B cell (primary cell): Measurements from ENCODE around the gene PRTN3. TPM values are rescaled to one million over a fixed set of nuclear protein-coding genes. Genes with fewer than 3 reads are reported as not detected.
"Not testable (repeated sequence)": the region's sequence is repeated elsewhere in the genome, so short reads cannot be mapped to it uniquely, and the experiment has no call there.

Experiments used
- ATAC-seq: fragments of 200-7000 bp; cut with Tn5 transposase; one replicate; pipeline ENCODE4 v1.10.0; 2021; ENCODE audit warnings: low read depth, mild to moderate bottlenecking, moderate number of reproducible peaks, moderate library complexity
- CTCF ChIA-PET: fragments of 350-600 bp; sonication (Branson Sonifier 250); formaldehyde crosslinking; loops from one replicate; lab custom pipeline; 2021; ENCODE audit warnings: antibody characterized with exemption, inconsistent platforms; lab: Charles Lee
- POLR2A ChIA-PET: fragments of 350-600 bp; sonication (Branson Sonifier 250); formaldehyde crosslinking; loops from one replicate; lab custom pipeline; 2021; ENCODE audit warnings: antibody characterized with exemption; lab: Charles Lee
- DNase-seq: peaks from one replicate; pipeline ENCODE4 v3.0.0; 2013
- H2AFZ ChIP-seq: 2 replicates; pipeline ENCODE4 v1.6.1; 2012; ENCODE audit warnings: mild to moderate bottlenecking, low read depth, low read length; ENCODE audit not compliant: insufficient read depth, poor library complexity, severe bottlenecking
- H3K27ac ChIP-seq, 2 donors: 1 replicate in 1 of 2; 2 replicates in 1 of 2; pipeline ENCODE4 v1.5.1; 2012 to 2013; ENCODE audit warnings: low read length in 2 of 2, mild to moderate bottlenecking in 2 of 2, moderate library complexity in 1 of 2
- H3K27me3 ChIP-seq, 4 experiments: fragments of 200-600 bp in 1 of 4; sonication (generic) in 1 of 4; replicated peaks in 1 of 4; 1 replicate in 2 of 4; 2 replicates in 2 of 4; pipeline versions ENCODE4 v1.6.1 to v1.7.0; 2013 to 2016; ENCODE audit warnings: low read length in 3 of 4, mild to moderate bottlenecking in 2 of 4, mixed read lengths in 1 of 4, moderate library complexity in 1 of 4; ENCODE audit not compliant: insufficient read depth in 4 of 4, control insufficient read depth in 3 of 4; ENCODE audit errors: control extremely low read depth in 1 of 4
- H3K36me3 ChIP-seq, 2 experiments: replicated peaks in 1 of 2; 1 replicate in 1 of 2; 2 replicates in 1 of 2; pipeline versions ENCODE4 v1.6.1 to v1.7.1; 2013; ENCODE audit warnings: low read length in 1 of 2; ENCODE audit not compliant: insufficient read depth in 2 of 2, control insufficient read depth in 1 of 2; ENCODE audit errors: control extremely low read depth in 1 of 2, extremely low read depth in 1 of 2
- H3K4me1 ChIP-seq, 2 donors: fragments of 200-600 bp in 1 of 2; sonication (generic) in 1 of 2; 1 replicate in 1 of 2; 2 replicates in 1 of 2; pipeline versions ENCODE4 v1.5.1 to v1.6.1; 2013 to 2017; ENCODE audit warnings: low read length in 2 of 2; ENCODE audit not compliant: control insufficient read depth in 2 of 2, insufficient read depth in 2 of 2
- H3K4me2 ChIP-seq: replicated peaks from 2 replicates; pipeline ENCODE3; 2012; ENCODE audit warnings: mild to moderate bottlenecking, low read depth, low read length; ENCODE audit not compliant: poor library complexity, severe bottlenecking
- H3K4me3 ChIP-seq, 5 experiments: fragments of 200-600 bp in 1 of 5; sonication (generic) in 1 of 5; 1 replicate in 3 of 5; 2 replicates in 2 of 5; pipeline versions ENCODE4 v1.5.1 to v1.7.0; 2011 to 2016; ENCODE audit warnings: low read length in 4 of 5, mild to moderate bottlenecking in 4 of 5, low read depth in 2 of 5, control low read depth in 1 of 5, moderate library complexity in 1 of 5; ENCODE audit not compliant: insufficient read depth in 1 of 5; ENCODE audit errors: control extremely low read depth in 1 of 5, extremely low read depth in 1 of 5
- H3K79me2 ChIP-seq: fragments of 200-600 bp; sonication (generic); one replicate; pipeline ENCODE4 v1.6.0; 2016; ENCODE audit warnings: low read length; ENCODE audit not compliant: control insufficient read depth, insufficient read depth
- H3K9ac ChIP-seq: fragments of 200-600 bp; sonication (generic); 2 replicates; pipeline ENCODE4 v1.6.1; 2017; ENCODE audit warnings: mild to moderate bottlenecking, low read length, moderate library complexity
- H3K9me3 ChIP-seq, 3 donors: one replicate each; pipeline versions ENCODE4 v1.6.1 to v1.7.1; 2013; ENCODE audit warnings: low read length in 2 of 3; ENCODE audit not compliant: control insufficient read depth in 2 of 3, insufficient read depth in 1 of 3; ENCODE audit errors: control extremely low read depth in 1 of 3
- H4K20me1 ChIP-seq: 2 replicates; pipeline ENCODE4 v1.6.0; 2012; ENCODE audit warnings: mild to moderate bottlenecking, low read length; ENCODE audit not compliant: insufficient read depth, control insufficient read depth, poor library complexity, severe bottlenecking
- H3K27ac Mint-ChIP-seq: one replicate; pipeline ENCODE4 v1.8.0; 2021; ENCODE audit warnings: mixed read lengths
- H3K27me3 Mint-ChIP-seq: one replicate; pipeline ENCODE4 v1.8.0; 2021; ENCODE audit warnings: mixed read lengths
- H3K4me1 Mint-ChIP-seq: one replicate; pipeline ENCODE4 v1.8.0; 2021; ENCODE audit warnings: mixed read lengths
- H3K4me3 Mint-ChIP-seq: one replicate; pipeline ENCODE4 v1.8.0; 2021; ENCODE audit warnings: mixed read lengths
- H3K9me3 Mint-ChIP-seq: one replicate; pipeline ENCODE4 v1.8.0; 2022; ENCODE audit warnings: mixed read lengths; ENCODE audit not compliant: insufficient read depth
- CTCF ChIP-seq: fragments of 200-600 bp; IDR thresholded peaks from one replicate; pipeline ENCODE4 v1.8.0; 2022; ENCODE audit warnings: antibody characterized with exemption, mild to moderate bottlenecking
- EZH2 ChIP-seq: IDR thresholded peaks from 2 replicates; pipeline ENCODE4 v1.6.1; 2012; ENCODE audit warnings: borderline replicate concordance, low read depth, mild to moderate bottlenecking, moderate library complexity, low read length; ENCODE audit not compliant: insufficient read depth, poor library complexity, severe bottlenecking
- WGBS: methylation state at CpG from one replicate; pipeline ENCODE4 v1.1.5; 2013; ENCODE audit warnings: missing lambda C conversion rate; ENCODE audit not compliant: insufficient coverage; 5-methylcytosine and 5-hydroxymethylcytosine counted together
- intact Hi-C: fragments of 100-400 bp; cut with micrococcal nuclease; formaldehyde crosslinking; loops from one replicate; pipeline ENCODE4 v1.10.0; 2022
- polyA plus RNA-seq: library from polyadenylated mRNA; depleted of rRNA; stranded (reverse); fragments of >200 nt; gene quantifications from 2 replicates; pipeline ENCODE4 v1.2.3, GENCODE V29; 2012
- total RNA-seq, 2 donors: library from RNA; stranded (reverse); fragments of 120-200 nt in 1 of 2; gene quantifications; 1 replicate in 1 of 2; 2 replicates in 1 of 2; pipeline versions ENCODE4 v1.2.3 to v1.2.4, GENCODE V29; 2013 to 2022

The PRTN3 gene
- total and polyA plus RNA-seq, 2 donors (not counting 1 experiment from before 2014, with no cell fraction given), result not detected

DNA sequence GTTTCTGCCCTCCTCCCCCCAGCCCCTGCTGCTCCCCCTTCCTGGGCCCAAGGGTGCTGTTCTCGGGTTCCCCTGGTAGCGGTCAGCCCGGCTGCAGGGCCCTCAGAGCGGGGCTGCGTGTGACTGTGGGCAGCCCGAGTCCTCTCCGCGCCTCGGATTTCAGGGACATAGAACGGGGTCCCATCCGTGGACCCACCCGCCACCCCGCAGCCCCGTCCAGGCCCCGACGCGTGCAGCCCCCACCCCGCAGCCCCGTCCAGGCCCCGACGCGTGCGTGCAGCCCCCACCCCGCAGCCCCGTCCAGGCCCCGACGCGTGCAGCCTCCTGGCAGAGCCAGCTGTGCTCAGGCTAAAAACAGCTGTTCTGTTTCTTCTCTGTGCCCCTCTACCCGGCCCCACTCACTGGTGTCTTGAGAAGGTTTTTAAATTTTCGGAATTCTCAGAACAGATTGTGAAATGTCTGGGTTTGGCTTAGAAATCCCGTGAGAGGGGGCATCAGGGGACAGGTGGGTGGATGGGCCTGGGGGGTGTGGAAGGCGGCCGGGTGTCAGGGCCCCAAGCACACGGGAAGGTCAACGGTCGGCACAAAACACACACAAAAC is 5.5 kb upstream of the PRTN3 start:
- ATAC-seq, result no peak
- no peak overlapping the region for H3K9ac ChIP-seq
- no peak overlapping the region for H3K4me2 ChIP-seq
- no peak overlapping the region for H2AFZ ChIP-seq
- no peaks in the 10 kb centered on the region for H3K4me1 Mint-ChIP-seq
- peaks cover 15% of the 10 kb centered on the region for H3K27me3 Mint-ChIP-seq
- H3K4me1 ChIP-seq, result no peaks in the 10 kb centered on the region
- 86% methylated on average over 27 of the region's 36 CpGs for WGBS
- POLR2A ChIA-PET, result no interaction called here
- peaks cover 0 to 22% (median under 1%) of the 10 kb centered on the region in 4 experiments for H3K27me3 ChIP-seq
- no peaks in the 10 kb centered on the region for H3K9me3 Mint-ChIP-seq
- intact Hi-C loops, result no loop called here
- no peak overlapping the region for H3K27ac Mint-ChIP-seq
- no peaks in the 10 kb centered on the region for H3K36me3 ChIP-seq
- no peaks in the 10 kb centered on the region for H4K20me1 ChIP-seq
- H3K79me2 ChIP-seq, result no peaks in the 10 kb centered on the region
- H3K4me3 ChIP-seq, result no peak overlapping the region
- DNase-seq, result no peak
- H3K27ac ChIP-seq, result no peak overlapping the region
- no peak overlapping the region for H3K4me3 Mint-ChIP-seq
- CTCF ChIA-PET, result no interaction called here
- TF ChIP-seq CTCF (no peak), EZH2 (no peak)
- peaks cover 0 to 2% (median 0%) of the 10 kb centered on the region in 3 donors for H3K9me3 ChIP-seq

DNA sequence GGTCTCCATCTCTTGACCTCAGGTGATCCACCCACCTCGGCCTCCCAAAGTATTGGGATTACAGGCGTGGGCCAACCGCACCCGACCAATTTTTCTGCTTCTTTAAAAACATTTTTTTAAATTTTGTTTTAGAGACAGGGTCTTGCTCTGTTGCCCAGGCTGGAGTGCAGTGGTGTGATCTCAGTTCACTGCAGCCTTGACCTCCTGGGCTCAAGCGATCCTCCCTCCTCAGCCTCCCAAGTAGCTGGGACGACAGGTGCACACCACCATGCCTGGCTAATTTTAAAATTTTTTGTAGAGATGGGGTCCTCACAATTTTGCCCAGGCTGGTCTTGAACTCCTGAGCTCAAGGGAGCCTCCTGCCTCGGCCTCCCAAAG is 2.0 kb downstream of the PRTN3 start:
- Mint-ChIP-seq H3K27me3 (peaks cover 21% of the 10 kb centered on the region), H3K4me1 (peaks cover 10% of the 10 kb centered on the region)
- H3K4me2 ChIP-seq, H3K27ac Mint-ChIP-seq, H3K36me3 ChIP-seq, H3K4me3 ChIP-seq, H3K27ac ChIP-seq, POLR2A ChIA-PET, DNase-seq, ATAC-seq, H3K4me3 Mint-ChIP-seq, H3K9me3 ChIP-seq, H3K9ac ChIP-seq, CTCF ChIA-PET, intact Hi-C loops, H4K20me1 ChIP-seq, H3K9me3 Mint-ChIP-seq, H2AFZ ChIP-seq, H3K79me2 ChIP-seq, H3K4me1 ChIP-seq: not testable (repeated sequence)
- 78% methylated on average over 3 of the region's 7 CpGs for WGBS
- H3K27me3 ChIP-seq, result peaks cover 0 to 43% (median 15%) of the 10 kb centered on the region in 4 experiments
